GM23338 (cell line): Measurements from ENCODE around the gene B4GALT2. TPM values are rescaled to one million over a fixed set of nuclear protein-coding genes. Genes with fewer than 3 reads are reported as not detected.
A peak's percentile ranks its signal among the peaks of the same experiment; 100 is the strongest.

Source experiments
- ATAC-seq: fragments of 200-7000 bp; cut with Tn5 transposase; 3 replicates; pipeline ENCODE4 v1.9.1; 2020
- DNase-seq: peaks from one replicate; pipeline ENCODE4 v3.0.0-alpha.2; 2015; ENCODE audit warnings: low spot score
- H2AFZ ChIP-seq: fragments of 200-600 bp; sonication (generic); 2 replicates; pipeline ENCODE4 v1.8.0; 2016; ENCODE audit warnings: antibody characterized with exemption, mild to moderate bottlenecking, moderate library complexity
- H3F3A ChIP-seq: fragments of 200-600 bp; sonication (generic); replicated peaks from 2 replicates; pipeline ENCODE4 v1.8.0; 2017; ENCODE audit warnings: antibody characterized with exemption, mixed run types, low read depth
- H3K27ac ChIP-seq: fragments of 200-600 bp; sonication (generic); 2 replicates; pipeline ENCODE4 v1.6.1; 2016; ENCODE audit warnings: low read depth
- H3K27me3 ChIP-seq: fragments of 200-600 bp; sonication (generic); 2 replicates; pipeline ENCODE4 v1.8.0; 2016; ENCODE audit warnings: mild to moderate bottlenecking, mixed run types, moderate library complexity; ENCODE audit not compliant: insufficient read depth
- H3K36me3 ChIP-seq: fragments of 200-600 bp; sonication (generic); 2 replicates; pipeline ENCODE4 v1.8.0; 2016; ENCODE audit warnings: mild to moderate bottlenecking; ENCODE audit not compliant: insufficient read depth
- H3K4me1 ChIP-seq: fragments of 200-600 bp; sonication (generic); 2 replicates; pipeline ENCODE4 v1.8.0; 2016; ENCODE audit warnings: mild to moderate bottlenecking, moderate library complexity; ENCODE audit not compliant: insufficient read depth
- H3K4me2 ChIP-seq: fragments of 200-600 bp; sonication (generic); 2 replicates; pipeline ENCODE4 v1.7.1; 2017; ENCODE audit warnings: mixed run types
- H3K4me3 ChIP-seq: fragments of 200-600 bp; sonication (generic); 2 replicates; pipeline ENCODE4 v1.6.1; 2016; ENCODE audit warnings: mixed run types
- H3K79me2 ChIP-seq: fragments of 200-600 bp; sonication (generic); replicated peaks from 2 replicates; pipeline ENCODE4 v1.8.0; 2017; ENCODE audit warnings: mild to moderate bottlenecking; ENCODE audit not compliant: insufficient read depth
- H3K9me2 ChIP-seq: fragments of 200-600 bp; sonication (generic); 2 replicates; pipeline ENCODE4 v1.8.0; 2017; ENCODE audit not compliant: insufficient read depth
- H4K20me1 ChIP-seq: fragments of 200-600 bp; sonication (generic); replicated peaks from 2 replicates; pipeline ENCODE4 v1.8.0; 2017; ENCODE audit warnings: mild to moderate bottlenecking; ENCODE audit not compliant: insufficient read depth
- H3K27ac Mint-ChIP-seq: 2 replicates; pipeline ENCODE4 v1.8.0; 2020; ENCODE audit warnings: inconsistent platforms, mild to moderate bottlenecking, moderate library complexity, mixed read lengths
- H3K27me3 Mint-ChIP-seq: 3 replicates; pipeline ENCODE4 v1.8.0; 2022; ENCODE audit warnings: low read depth, mild to moderate bottlenecking, moderate library complexity, mixed read lengths, inconsistent platforms; ENCODE audit not compliant: insufficient read depth, poor library complexity
- H3K36me3 Mint-ChIP-seq: 3 replicates; pipeline ENCODE4 v1.8.0; 2021; ENCODE audit warnings: low read depth, mild to moderate bottlenecking, inconsistent platforms, moderate library complexity, mixed read lengths
- H3K4me1 Mint-ChIP-seq: 3 replicates; pipeline ENCODE4 v1.8.0; 2020; ENCODE audit warnings: mild to moderate bottlenecking, inconsistent platforms, mixed read lengths
- H3K4me3 Mint-ChIP-seq: 3 replicates; pipeline ENCODE4 v1.8.0; 2021; ENCODE audit warnings: moderate library complexity, mild to moderate bottlenecking, inconsistent platforms, mixed read lengths
- H3K9me3 Mint-ChIP-seq: 3 replicates; pipeline ENCODE4 v1.8.0; 2020; ENCODE audit warnings: moderate library complexity, mild to moderate bottlenecking, inconsistent platforms, mixed read lengths
- CREB1 ChIP-seq: fragments of 250-450 bp; sonication (Bioruptor Pico); IDR thresholded peaks from 2 replicates; pipeline ENCODE4 v1.5.0; 2020; ENCODE audit warnings: low read depth, mild to moderate bottlenecking, moderate library complexity
- CTCF ChIP-seq, 2 experiments: fragments of 200-600 bp in 1 of 2; sonication (generic) in 1 of 2; conservative IDR thresholded peaks; 2 replicates each; pipeline versions ENCODE4 v1.5.1 to v1.6.1; 2016 to 2017; ENCODE audit warnings: antibody characterized with exemption in 2 of 2, low read depth in 2 of 2, mild to moderate bottlenecking in 2 of 2, moderate library complexity in 1 of 2
- ETS1 ChIP-seq: IDR thresholded peaks from 2 replicates; pipeline ENCODE4 v1.6.1; 2016; ENCODE audit warnings: antibody characterized with exemption
- EZH2 ChIP-seq: fragments of 200-600 bp; sonication (generic); IDR thresholded peaks from one replicate; pipeline ENCODE4 v1.8.0; 2017; ENCODE audit warnings: antibody characterized with exemption, mild to moderate bottlenecking, low read depth; ENCODE audit not compliant: unreplicated experiment
- EZH2phosphoT487 ChIP-seq: fragments of 200-600 bp; sonication (generic); IDR thresholded peaks from one replicate; pipeline ENCODE4 v1.8.1; 2018; ENCODE audit warnings: antibody characterized with exemption; ENCODE audit not compliant: unreplicated experiment
- JUNB ChIP-seq: IDR thresholded peaks from one replicate; pipeline ENCODE4 v1.6.1; 2016; ENCODE audit warnings: antibody characterized with exemption; ENCODE audit not compliant: unreplicated experiment
- NANOG ChIP-seq: IDR thresholded peaks from 2 replicates; pipeline ENCODE4 v1.6.1; 2016; ENCODE audit warnings: antibody characterized with exemption, borderline replicate concordance
- POLR2AphosphoS5 ChIP-seq: IDR thresholded peaks from 2 replicates; pipeline ENCODE4 v1.6.1; 2016; ENCODE audit warnings: antibody characterized with exemption, low read depth
- REST ChIP-seq: IDR thresholded peaks from one replicate; pipeline ENCODE4 v1.6.1; 2018; ENCODE audit warnings: antibody characterized with exemption; ENCODE audit not compliant: unreplicated experiment
- STAT1 ChIP-seq: IDR thresholded peaks from one replicate; pipeline ENCODE4 v1.6.1; 2016; ENCODE audit warnings: antibody characterized with exemption; ENCODE audit not compliant: unreplicated experiment
- ZNF114 ChIP-seq: fragments of 250-450 bp; sonication (Bioruptor Pico); IDR thresholded peaks from 2 replicates; pipeline ENCODE4 v1.5.0; 2020; ENCODE audit warnings: mild to moderate bottlenecking, moderate library complexity
- ZNF331 ChIP-seq: fragments of 250-450 bp; sonication (Bioruptor Pico); IDR thresholded peaks from 2 replicates; pipeline ENCODE4 v1.5.0; 2020; ENCODE audit warnings: low read depth, mild to moderate bottlenecking, moderate library complexity
- polyA plus RNA-seq: library from polyadenylated mRNA; unstranded; fragments of >200 nt; fragmentation: Nextera tagmentation; extraction: Ambion mirVana; gene quantifications from 2 replicates; pipeline ENCODE4 v1.2.1, GENCODE V29; 2016
- total RNA-seq: library from RNA; depleted of rRNA; stranded (reverse); fragments of >200 nt; shearing (Covaris generic); gene quantifications from 2 replicates; pipeline ENCODE4 v1.2.3, GENCODE V29; 2014

The B4GALT2 gene
- total and polyA plus RNA-seq, 2 experiments from 2014 or later, result 22.4 to 63.1 TPM

GRCh38 chr1:43970911-43971310 lies 8.1 kb upstream of the B4GALT2 start (continued):
- no peak for TF ChIP-seq REST
- TF ChIP-seq STAT1, result no peak
- no peak for TF ChIP-seq EZH2
- TF ChIP-seq CTCF (conservative IDR thresholded peaks at IDR 0.05; ENCODE audit: low read depth in 2 of 2), result no peak
- TF ChIP-seq POLR2AphosphoS5, result no peak

- Histone ChIP-seq H3K4me3 (no peak overlapping the region; the same call in 1 of the 2 replicates), H3K79me2 (peaks cover 17% of the 10 kb centered on the region), H3K4me1 (peaks cover 25% of the 10 kb centered on the region), H3K36me3 (no peaks in the 10 kb centered on the region), H3K27ac (no peak overlapping the region), H2AFZ (no peak overlapping the region), H3K27me3 (no peaks in the 10 kb centered on the region), H3K4me2 (no peak overlapping the region), H4K20me1 (peaks cover 13% of the 10 kb centered on the region), H3F3A (peaks cover 13% of the 10 kb centered on the region; the same call in 1 of the 2 replicates), H3K9me2 (no peaks in the 10 kb centered on the region)
- ATAC-seq (no peak), DNase-seq (no peak)
- peaks cover 47% of the 10 kb centered on the region for H3K36me3 Mint-ChIP-seq
- peaks cover 17% of the 10 kb centered on the region for H3K27me3 Mint-ChIP-seq
- peak overlapping the region; percentile 99 for H3K4me3 Mint-ChIP-seq
- peaks cover 25% of the 10 kb centered on the region for H3K4me1 Mint-ChIP-seq
- no peak overlapping the region for H3K27ac Mint-ChIP-seq
- TF ChIP-seq NANOG, result no peak
- no peaks in the 10 kb centered on the region for H3K9me3 Mint-ChIP-seq
Observed at GRCh38 chr1:43971336-43971980, 7.6 kb upstream of the B4GALT2 start.

- TF ChIP-seq STAT1 (no peak), ZNF331 (CRISPR knock-in tag) (no peak), JUNB (no peak), ETS1 (no peak), CREB1 (no peak), ZNF114 (CRISPR knock-in tag) (no peak), EZH2phosphoT487 (no peak), NANOG (no peak), POLR2AphosphoS5 (no peak)
- peak overlapping the region; percentile 69 for H3K27ac Mint-ChIP-seq
- ATAC-seq (peak; percentile 1; the same call in 2 of the 3 replicates), DNase-seq (peak; percentile 61)
- H2AFZ ChIP-seq, result peak overlapping the region; percentile 100
- H3K4me2 ChIP-seq, result peak overlapping the region; percentile 98
- H3K27ac ChIP-seq, result 0 out of 2 replicates have a peak overlapping the region, but pooled peaks have one; percentile 51
- 0 out of 2 replicates have a peak, but pooled peaks cover 7% of the 10 kb centered on the region for H3K36me3 ChIP-seq
- H3K27me3 Mint-ChIP-seq, result peaks cover 24% of the 10 kb centered on the region
- no peaks in the 10 kb centered on the region for H3K9me2 ChIP-seq
- H4K20me1 ChIP-seq, result peaks cover 22% of the 10 kb centered on the region
- peaks cover 45% of the 10 kb centered on the region for H3K4me1 Mint-ChIP-seq
- peaks cover 70% of the 10 kb centered on the region for H3K36me3 Mint-ChIP-seq
- H3K9me3 Mint-ChIP-seq, result no peaks in the 10 kb centered on the region
- peaks cover 17% of the 10 kb centered on the region for H3K79me2 ChIP-seq
- H3K4me1 ChIP-seq, result peaks cover 29% of the 10 kb centered on the region
- H3K4me3 ChIP-seq, result peak overlapping the region; percentile 96
- H3K4me3 Mint-ChIP-seq, result peak overlapping the region; percentile 90
- H3K27me3 ChIP-seq, result no peaks in the 10 kb centered on the region
- peaks cover 24% of the 10 kb centered on the region; the same call in 1 of the 2 replicates for H3F3A ChIP-seq
Observed at GRCh38 chr1:43973981-43974442, 5.0 kb upstream of the B4GALT2 start.
